ENCODE measurements around the gene PTPRT. TPM values are rescaled to one million over a fixed set of nuclear protein-coding genes. Genes with fewer than 3 reads are reported as not detected.

The PTPRT gene
- total RNA-seq, 1 experiment from 2014 or later, result not detected

DNA sequence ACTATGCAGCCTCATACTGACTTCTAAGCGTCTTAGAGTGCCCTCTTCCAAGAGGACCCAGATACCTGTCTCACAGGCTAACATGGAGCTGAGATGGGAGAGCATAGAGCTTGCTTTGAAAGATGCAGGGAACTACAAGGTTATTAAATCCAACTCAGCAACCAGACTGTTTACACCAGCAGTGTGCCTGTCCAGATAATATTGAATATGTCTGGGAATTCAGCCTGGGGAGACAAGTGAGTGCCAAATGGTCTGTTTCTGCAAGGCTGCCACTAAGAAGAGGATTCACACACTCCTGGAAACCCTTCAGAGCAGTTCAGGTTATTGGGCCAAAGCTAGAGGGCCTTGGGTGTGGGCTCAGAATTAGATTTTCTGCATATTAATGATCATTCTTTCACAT, 547.8 kb downstream of the PTPRT start:
- Mint-ChIP-seq H3K4me1 (ENCODE audit: low read depth, unreplicated experiment) (peaks cover 28% of the 10 kb centered on the region), H3K27me3 (ENCODE audit: unreplicated experiment) (peaks cover 15% of the 10 kb centered on the region), H3K4me3 (ENCODE audit: low read depth, unreplicated experiment) (no peak overlapping the region), H3K27ac (ENCODE audit: unreplicated experiment) (no peak overlapping the region), H3K36me3 (ENCODE audit: insufficient read depth, unreplicated experiment) (peaks cover 4% of the 10 kb centered on the region), H3K9me3 (ENCODE audit: low read depth, unreplicated experiment) (peaks cover 16% of the 10 kb centered on the region)
- intact Hi-C loops (cut with micrococcal nuclease; ENCODE audit: unreplicated experiment), result no loop called here
- TF ChIP-seq CTCF (IDR thresholded peaks at IDR 0.05; ENCODE audit: unreplicated experiment), result no peak
- CTCF ChIA-PET, result no interaction called here
- no peak for DNase-seq
- BruUV-seq (replicated peaks), result no TSS peak

- BruUV-seq (replicated peaks), result no TSS peak
- intact Hi-C loops (cut with micrococcal nuclease; ENCODE audit: unreplicated experiment), result no loop called here
- H3K27ac Mint-ChIP-seq (ENCODE audit: unreplicated experiment), result no peak overlapping the region
- DNase-seq, result no peak
- no peak overlapping the region for H3K4me3 Mint-ChIP-seq (ENCODE audit: low read depth, unreplicated experiment)
- CTCF ChIA-PET, result no interaction called here
- H3K27me3 Mint-ChIP-seq (ENCODE audit: unreplicated experiment), result no peaks in the 10 kb centered on the region
- peaks cover 28% of the 10 kb centered on the region for H3K4me1 Mint-ChIP-seq (ENCODE audit: low read depth, unreplicated experiment)
- H3K9me3 Mint-ChIP-seq (ENCODE audit: low read depth, unreplicated experiment), result peaks cover 10% of the 10 kb centered on the region
- no peaks in the 10 kb centered on the region for H3K36me3 Mint-ChIP-seq (ENCODE audit: insufficient read depth, unreplicated experiment)
- TF ChIP-seq CTCF (IDR thresholded peaks at IDR 0.05; ENCODE audit: unreplicated experiment), result no peak
Observed at GRCh38 chr20:42639140-42639539, 550.6 kb downstream of the PTPRT start.

- Mint-ChIP-seq H3K4me3 (ENCODE audit: low read depth, unreplicated experiment) (no peak overlapping the region), H3K27ac (ENCODE audit: unreplicated experiment) (no peak overlapping the region), H3K9me3 (ENCODE audit: low read depth, unreplicated experiment) (peaks cover 4% of the 10 kb centered on the region), H3K36me3 (ENCODE audit: insufficient read depth, unreplicated experiment) (no peaks in the 10 kb centered on the region), H3K4me1 (ENCODE audit: low read depth, unreplicated experiment) (peaks cover 28% of the 10 kb centered on the region), H3K27me3 (ENCODE audit: unreplicated experiment) (no peaks in the 10 kb centered on the region)
- intact Hi-C loops (cut with micrococcal nuclease; ENCODE audit: unreplicated experiment), result loop anchor here (2.0 kb wide), 1 partner anchor 31 kb away; no protein-coding TSS in a partner anchor
- no peak for TF ChIP-seq CTCF (IDR thresholded peaks at IDR 0.05; ENCODE audit: unreplicated experiment)
- CTCF ChIA-PET, result interaction anchor here (0.8 to 1.0 kb wide), 2 partner anchors 31 to 104 kb away, joined by 4 to 5 read pairs; no protein-coding TSS in a partner anchor
- DNase-seq, result peak; percentile 8
- no TSS peak for BruUV-seq (replicated peaks)
Observed at GRCh38 chr20:42635699-42636411, 553.9 kb downstream of the PTPRT start.

GRCh38 chr20:42634156-42634555, 555.5 kb downstream of the PTPRT start:
- no peak overlapping the region for H3K4me3 Mint-ChIP-seq (ENCODE audit: low read depth, unreplicated experiment)
- no peak for TF ChIP-seq CTCF (IDR thresholded peaks at IDR 0.05; ENCODE audit: unreplicated experiment)
- intact Hi-C loops (cut with micrococcal nuclease; ENCODE audit: unreplicated experiment), result loop anchor here (2.0 kb wide), 1 partner anchor 29 kb away; no protein-coding TSS in a partner anchor
- H3K36me3 Mint-ChIP-seq (ENCODE audit: insufficient read depth, unreplicated experiment), result no peaks in the 10 kb centered on the region
- CTCF ChIA-PET, result interaction anchor here (1.3 kb wide), 1 partner anchor 10 kb away, joined by 4 read pairs; no protein-coding TSS in a partner anchor
- peaks cover 18% of the 10 kb centered on the region for H3K4me1 Mint-ChIP-seq (ENCODE audit: low read depth, unreplicated experiment)
- H3K9me3 Mint-ChIP-seq (ENCODE audit: low read depth, unreplicated experiment), result peaks cover 9% of the 10 kb centered on the region
- DNase-seq, result no peak
- no peaks in the 10 kb centered on the region for H3K27me3 Mint-ChIP-seq (ENCODE audit: unreplicated experiment)
- no TSS peak for BruUV-seq (replicated peaks)
- H3K27ac Mint-ChIP-seq (ENCODE audit: unreplicated experiment), result no peak overlapping the region
